ENCODE measurements around the gene PDS5B.

GRCh38 chr13:32582991-32583390 lies 3.3 kb upstream of the PDS5B start:
- no peak for TF ChIP-seq CTCF (IDR thresholded peaks at IDR 0.05 in 4 of 5, conservative IDR thresholded peaks at IDR 0.05 in 1 of 5)
- no peak for TF ChIP-seq POLR2A (IDR thresholded peaks at IDR 0.05)

Measured in gastrocnemius medialis (tissue), 4 donors.